ENCODE measurements around the gene VAC14. TPM values are rescaled to one million over a fixed set of nuclear protein-coding genes. Genes with fewer than 3 reads are reported as not detected.

VAC14 gene
- polyA plus RNA-seq, 3 donors = 20.7 to 49.4 (median 31.1) TPM

- no peaks in the 10 kb centered on the region for H3K9me3 ChIP-seq (replicated peaks in 1 of 2; ENCODE audit: control insufficient read depth in 1 of 2, insufficient read depth in 1 of 2, low read length in 2 of 2)
- DNase-seq = no peak
- TF ChIP-seq CTCF (IDR thresholded peaks at IDR 0.05) = no peak
- H3K4me1 Mint-ChIP-seq = no peaks in the 10 kb centered on the region
- no peaks in the 10 kb centered on the region for H3K9me3 Mint-ChIP-seq
- H3K36me3 Mint-ChIP-seq = peaks cover 69 to 83% of the 10 kb centered on the region in 2 donors
- H2AFZ ChIP-seq (ENCODE audit: insufficient read depth, low read depth, low read length, poor library complexity, severe bottlenecking) = no peak overlapping the region
- no peaks in the 10 kb centered on the region for H4K20me1 ChIP-seq (ENCODE audit: insufficient read depth, low read length)
- H3K27ac Mint-ChIP-seq = no peak overlapping the region
- H3K4me1 ChIP-seq (ENCODE audit: control insufficient read depth in 1 of 2, insufficient read depth in 2 of 2, low read length in 2 of 2) = no peaks in the 10 kb centered on the region
- peaks cover 0 to 2% (median 0%) of the 10 kb centered on the region in 3 donors for H3K27me3 Mint-ChIP-seq (ENCODE audit: low read depth in 3 of 3)
- H3K4me3 Mint-ChIP-seq = no peak overlapping the region
- no peak overlapping the region for H3K4me3 ChIP-seq (replicated peaks in 1 of 3; ENCODE audit: low read depth in 2 of 3, low read length in 3 of 3)
- intact Hi-C loops (cut with micrococcal nuclease) = no loop called here
- H3K36me3 ChIP-seq (replicated peaks in 1 of 2; ENCODE audit: control insufficient read depth in 1 of 2, insufficient read depth in 2 of 2, low read length in 2 of 2) = peaks cover 87 to 96% of the 10 kb centered on the region in 2 donors
- no peaks in the 10 kb centered on the region for H3K27me3 ChIP-seq (ENCODE audit: control insufficient read depth in 2 of 2, insufficient read depth in 2 of 2, low read length in 2 of 2)
- no peaks in the 10 kb centered on the region for H3K79me2 ChIP-seq (ENCODE audit: insufficient read depth, low read length)
- H3K9ac ChIP-seq (ENCODE audit: insufficient read depth, low read length, poor library complexity, severe bottlenecking) = no peak overlapping the region
- 93% methylated on average over 8 of the region's 8 CpGs for WGBS (ENCODE audit: insufficient coverage)
- no peak overlapping the region for H3K4me2 ChIP-seq (replicated peaks; ENCODE audit: extremely low read depth, low read length, poor library complexity, severe bottlenecking)
- H3K27ac ChIP-seq (ENCODE audit: low read depth in 1 of 2, low read length in 2 of 2) = no peak overlapping the region
These were observed 35.5 kb downstream of the VAC14 start for GRCh38 chr16:70765491-70765890.

- WGBS (ENCODE audit: insufficient coverage) = 98% methylated on average over 10 of the region's 10 CpGs
- no peak for DNase-seq
- Mint-ChIP-seq H3K36me3 (peaks cover 69 to 83% of the 10 kb centered on the region in 2 donors), H3K4me1 (no peaks in the 10 kb centered on the region), H3K9me3 (no peaks in the 10 kb centered on the region), H3K27ac (no peak overlapping the region), H3K27me3 (ENCODE audit: low read depth in 3 of 3) (no peaks in the 10 kb centered on the region), H3K4me3 (no peak overlapping the region)
- Histone ChIP-seq H3K9me3 (replicated peaks in 1 of 2; ENCODE audit: control insufficient read depth in 1 of 2, insufficient read depth in 1 of 2, low read length in 2 of 2) (no peaks in the 10 kb centered on the region), H4K20me1 (ENCODE audit: insufficient read depth, low read length) (no peaks in the 10 kb centered on the region), H3K4me2 (replicated peaks; ENCODE audit: extremely low read depth, low read length, poor library complexity, severe bottlenecking) (no peak overlapping the region), H3K4me3 (replicated peaks in 1 of 3; ENCODE audit: low read depth in 2 of 3, low read length in 3 of 3) (no peak overlapping the region), H3K36me3 (replicated peaks in 1 of 2; ENCODE audit: control insufficient read depth in 1 of 2, insufficient read depth in 2 of 2, low read length in 2 of 2) (peaks cover 87 to 96% of the 10 kb centered on the region in 2 donors), H3K27ac (ENCODE audit: low read depth in 1 of 2, low read length in 2 of 2) (no peak overlapping the region), H2AFZ (ENCODE audit: insufficient read depth, low read depth, low read length, poor library complexity, severe bottlenecking) (no peak overlapping the region), H3K79me2 (ENCODE audit: insufficient read depth, low read length) (no peaks in the 10 kb centered on the region), H3K4me1 (ENCODE audit: control insufficient read depth in 1 of 2, insufficient read depth in 2 of 2, low read length in 2 of 2) (no peaks in the 10 kb centered on the region), H3K9ac (ENCODE audit: insufficient read depth, low read length, poor library complexity, severe bottlenecking) (no peak overlapping the region), H3K27me3 (ENCODE audit: control insufficient read depth in 2 of 2, insufficient read depth in 2 of 2, low read length in 2 of 2) (no peaks in the 10 kb centered on the region)
- intact Hi-C loops (cut with micrococcal nuclease) = no loop called here
- no peak for TF ChIP-seq CTCF (IDR thresholded peaks at IDR 0.05)
These were observed 36.3 kb downstream of the VAC14 start for GRCh38 chr16:70764632-70765031.
